Right hindlimb (tissue), 1 donor: ENCODE data around the gene FAM193A.
"Not testable (repeated sequence)": the region's sequence is repeated elsewhere in the genome, so short reads cannot be mapped to it uniquely, and the experiment has no call there.

ENCODE experiments used
- DNase-seq: peaks from one replicate; pipeline ENCODE4 v3.0.0-alpha.2; 2018

FAM193A gene

GRCh38 chr4:2660596-2661211, 124.3 kb downstream of the FAM193A start:
- DNase-seq, result no peak

GRCh38 chr4:2662598-2662997, 126.2 kb downstream of the FAM193A start:
- no peak for DNase-seq

GRCh38 chr4:2663275-2663674, 126.8 kb downstream of the FAM193A start:
- no peak for DNase-seq

GRCh38 chr4:2666722-2667247, 130.3 kb downstream of the FAM193A start:
- DNase-seq, result no peak

GRCh38 chr4:2667428-2667827, 131.0 kb downstream of the FAM193A start:
- DNase-seq, result no peak

GRCh38 chr4:2671267-2671895, 134.9 kb downstream of the FAM193A start:
- no peak for DNase-seq

- DNase-seq, result no peak
Measured at GRCh38 chr4:2672082-2672481, 135.6 kb downstream of the FAM193A start.

- DNase-seq, result no peak
Measured at GRCh38 chr4:2672700-2673099, 136.3 kb downstream of the FAM193A start.

- no peak for DNase-seq
Measured at GRCh38 chr4:2673157-2673556, 136.7 kb downstream of the FAM193A start.

- not testable (repeated sequence) for DNase-seq
Measured at GRCh38 chr4:2679762-2680161, 143.3 kb downstream of the FAM193A start.

GRCh38 chr4:2684486-2684885, 148.0 kb downstream of the FAM193A start:
- DNase-seq, result no peak

GRCh38 chr4:2685541-2685940, 149.1 kb downstream of the FAM193A start:
- DNase-seq, result no peak

- DNase-seq, result no peak
Measured at GRCh38 chr4:2686379-2687265, 150.2 kb downstream of the FAM193A start.

GRCh38 chr4:2688281-2688680, 151.8 kb downstream of the FAM193A start:
- no peak for DNase-seq

GRCh38 chr4:2688697-2689096, 152.2 kb downstream of the FAM193A start:
- DNase-seq, result no peak

GRCh38 chr4:2689114-2689513, 152.7 kb downstream of the FAM193A start:
- no peak for DNase-seq

- no peak for DNase-seq
Measured at GRCh38 chr4:2689825-2690700, 153.6 kb downstream of the FAM193A start.

GRCh38 chr4:2691313-2691712, 154.9 kb downstream of the FAM193A start:
- no peak for DNase-seq

GRCh38 chr4:2691952-2692435, 155.5 kb downstream of the FAM193A start:
- DNase-seq, result no peak

- DNase-seq, result no peak
Measured at GRCh38 chr4:2694691-2695090, 158.2 kb downstream of the FAM193A start.

GRCh38 chr4:2695346-2696060, 159.1 kb downstream of the FAM193A start:
- DNase-seq, result no peak

GRCh38 chr4:2696423-2696822, 160.0 kb downstream of the FAM193A start:
- DNase-seq, result no peak
